HAP-1 (cell line): ENCODE measurements around the gene S100A2.
"Not testable (repeated sequence)": the region's sequence is repeated elsewhere in the genome, so short reads cannot be mapped to it uniquely, and the experiment has no call there.

Source experiments
- DNase-seq, 2 experiments: peaks; one replicate each; pipeline ENCODE4 v3.0.0-alpha.2; 2016 to 2020; ENCODE audit warnings: low spot score in 2 of 2
- H3K27me3 ChIP-seq: fragments of 250-450 bp; sonication (Bioruptor Pico); 2 replicates; pipeline ENCODE4 v1.5.1; 2020; ENCODE audit warnings: low read depth, mild to moderate bottlenecking, moderate library complexity
- H3K36me3 ChIP-seq: fragments of 250-450 bp; sonication (Bioruptor Pico); replicated peaks from 2 replicates; pipeline ENCODE4 v1.5.1; 2020; ENCODE audit warnings: mild to moderate bottlenecking
- H3K4me1 ChIP-seq: fragments of 250-450 bp; sonication (Bioruptor Pico); 2 replicates; pipeline ENCODE4 v1.5.1; 2020; ENCODE audit warnings: mild to moderate bottlenecking
- H3K4me3 ChIP-seq: fragments of 250-450 bp; sonication (Bioruptor Pico); 2 replicates; pipeline ENCODE4 v1.5.1; 2020; ENCODE audit warnings: mild to moderate bottlenecking, moderate library complexity
- H3K9me3 ChIP-seq: fragments of 250-450 bp; sonication (Bioruptor Pico); 2 replicates; pipeline ENCODE4 v1.5.1; 2020; ENCODE audit warnings: mild to moderate bottlenecking, moderate library complexity
- in situ Hi-C: fragments of 300-500 bp; cut with MboI; formaldehyde crosslinking; loops from 3 replicates; pipeline ENCODE4 v1.14.3; 2020; ENCODE audit warnings: low sequenced_read_pairs, inconsistent platforms, mixed read lengths

The S100A2 gene

DNA sequence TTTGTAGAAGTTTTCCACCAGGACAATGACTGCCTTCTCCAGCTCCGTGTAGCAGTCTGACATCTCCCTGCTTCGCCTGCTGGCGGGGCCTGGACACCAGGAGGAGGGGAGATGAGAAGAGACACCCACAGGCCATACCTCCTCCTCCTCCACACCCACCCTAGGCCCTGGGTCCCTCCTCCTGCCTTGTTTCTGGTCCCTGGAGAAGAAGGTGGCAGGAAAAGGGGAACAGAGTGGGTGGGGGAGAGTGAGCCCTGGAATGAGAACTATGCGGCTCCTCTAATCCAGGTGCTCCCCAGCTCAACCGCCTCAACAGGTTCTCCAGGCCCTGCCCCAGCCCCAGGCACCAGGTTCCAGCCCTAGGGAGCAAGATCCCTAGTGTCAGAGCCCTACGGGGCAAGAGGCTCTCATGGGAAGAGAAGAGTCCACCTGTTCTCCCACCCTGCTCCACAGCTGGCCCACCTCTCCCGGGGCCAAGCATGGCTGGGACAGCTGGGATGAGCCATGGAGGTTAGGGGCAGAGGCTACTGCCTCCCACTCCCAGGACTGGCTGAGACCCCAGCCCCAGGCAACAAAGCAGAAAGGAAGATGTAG, 42.5 kb upstream of the S100A2 start:
- no peaks in the 10 kb centered on the region for H3K27me3 ChIP-seq
- in situ Hi-C loops, result no loop called here
- H3K36me3 ChIP-seq, result no peaks in the 10 kb centered on the region
- H3K9me3 ChIP-seq, result no peaks in the 10 kb centered on the region
- no peak overlapping the region for H3K4me3 ChIP-seq
- peaks cover 14% of the 10 kb centered on the region for H3K4me1 ChIP-seq
- no peak for DNase-seq

GRCh38 chr1:153607381-153607780, 41.7 kb upstream of the S100A2 start:
- in situ Hi-C loops, result no loop called here
- no peak for DNase-seq
- H3K4me1 ChIP-seq, result peaks cover 14% of the 10 kb centered on the region
- H3K4me3 ChIP-seq, result no peak overlapping the region
- H3K36me3 ChIP-seq, result no peaks in the 10 kb centered on the region
- H3K27me3 ChIP-seq, result no peaks in the 10 kb centered on the region
- H3K9me3 ChIP-seq, result no peaks in the 10 kb centered on the region

DNA sequence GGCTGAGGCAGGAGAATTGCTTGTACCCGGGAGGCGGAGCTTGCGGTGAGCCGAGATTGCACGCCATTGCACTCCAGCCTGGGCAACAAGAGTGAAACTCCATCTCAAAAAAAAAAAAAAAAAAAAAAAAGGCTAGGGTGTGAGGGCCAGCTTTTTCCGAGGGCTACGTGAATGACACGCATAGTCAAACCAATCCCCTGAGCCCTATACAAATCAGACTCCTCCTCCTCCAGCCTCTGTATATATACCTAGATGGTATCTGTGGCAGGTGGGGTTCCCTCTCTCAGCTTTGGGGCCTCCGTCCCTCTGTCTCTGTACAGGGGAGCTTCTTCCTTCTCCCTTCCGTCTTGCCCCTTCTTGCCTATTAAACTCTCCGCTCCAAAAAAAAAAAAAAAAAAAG, 40.5 kb upstream of the S100A2 start:
- H3K36me3 ChIP-seq, result no peaks in the 10 kb centered on the region
- no peak overlapping the region for H3K4me3 ChIP-seq
- no peak for DNase-seq
- in situ Hi-C loops, result no loop called here
- no peaks in the 10 kb centered on the region for H3K27me3 ChIP-seq
- H3K9me3 ChIP-seq, result no peaks in the 10 kb centered on the region
- peaks cover 14% of the 10 kb centered on the region for H3K4me1 ChIP-seq

DNA sequence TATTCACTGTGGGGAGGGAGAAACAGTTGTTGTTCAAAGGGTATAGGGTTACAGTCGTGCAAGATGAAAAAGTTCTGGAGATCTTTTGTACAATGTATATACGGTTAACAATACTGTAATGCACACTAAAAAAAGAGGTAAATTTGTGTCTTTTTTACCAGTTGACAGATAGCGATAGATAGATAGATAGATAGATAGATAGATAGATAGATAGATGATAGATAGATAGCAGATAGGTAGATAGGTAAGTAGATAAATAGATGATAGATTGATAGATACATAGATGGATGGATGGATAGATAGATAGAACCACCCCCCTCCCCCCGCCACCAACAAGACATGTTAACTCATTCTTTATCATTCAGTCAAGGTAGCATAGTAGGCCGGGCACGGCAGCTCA, 37.1 kb upstream of the S100A2 start:
- H3K27me3 ChIP-seq, result no peaks in the 10 kb centered on the region
- H3K4me1 ChIP-seq, result 0 out of 2 replicates have a peak, but pooled peaks cover 4% of the 10 kb centered on the region
- H3K9me3 ChIP-seq, result no peaks in the 10 kb centered on the region
- H3K36me3 ChIP-seq, result no peaks in the 10 kb centered on the region
- no peak overlapping the region for H3K4me3 ChIP-seq
- in situ Hi-C loops, result no loop called here
- no peak for DNase-seq

DNA sequence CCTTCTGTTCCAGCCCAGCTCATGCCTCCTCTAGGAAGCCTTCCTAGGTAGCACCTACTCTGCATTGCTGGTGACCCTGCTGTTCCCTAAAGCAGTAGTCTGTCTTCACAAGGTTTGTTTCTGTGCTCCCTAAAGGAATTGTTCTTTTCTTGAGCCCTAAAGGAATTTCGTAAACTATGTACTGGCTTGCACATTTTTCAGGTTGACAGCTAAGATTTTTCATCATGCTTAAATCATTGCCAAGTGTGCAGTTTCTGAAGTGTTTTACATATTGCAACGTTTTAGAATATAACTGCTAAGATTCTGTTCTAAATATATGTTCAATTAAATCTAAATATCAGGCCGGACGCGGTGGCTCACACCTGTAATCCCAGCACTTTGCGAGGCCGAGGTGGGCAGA, 34.2 kb upstream of the S100A2 start:
- H3K4me3 ChIP-seq, result no peak overlapping the region
- in situ Hi-C loops, result no loop called here
- H3K9me3 ChIP-seq, result no peaks in the 10 kb centered on the region
- H3K36me3 ChIP-seq, result no peaks in the 10 kb centered on the region
- no peaks in the 10 kb centered on the region for H3K27me3 ChIP-seq
- H3K4me1 ChIP-seq, result no peaks in the 10 kb centered on the region
- no peak for DNase-seq

- Histone ChIP-seq H3K4me1 (no peaks in the 10 kb centered on the region), H3K9me3 (no peaks in the 10 kb centered on the region), H3K4me3 (no peak overlapping the region), H3K27me3 (no peaks in the 10 kb centered on the region), H3K36me3 (no peaks in the 10 kb centered on the region)
- in situ Hi-C loops, result no loop called here
- no peak for DNase-seq
Measured at GRCh38 chr1:153598309-153599172, 32.9 kb upstream of the S100A2 start.

GRCh38 chr1:153597206-153597605, 31.6 kb upstream of the S100A2 start:
- H3K9me3 ChIP-seq, result no peaks in the 10 kb centered on the region
- no peak overlapping the region for H3K4me3 ChIP-seq
- in situ Hi-C loops, result no loop called here
- no peaks in the 10 kb centered on the region for H3K36me3 ChIP-seq
- no peaks in the 10 kb centered on the region for H3K27me3 ChIP-seq
- H3K4me1 ChIP-seq, result peaks cover 3% of the 10 kb centered on the region; the same call in 1 of the 2 replicates
- no peak for DNase-seq

- Histone ChIP-seq H3K4me1 (peaks cover 3% of the 10 kb centered on the region; the same call in 1 of the 2 replicates), H3K36me3 (no peaks in the 10 kb centered on the region), H3K27me3 (no peaks in the 10 kb centered on the region), H3K4me3 (no peak overlapping the region), H3K9me3 (no peaks in the 10 kb centered on the region)
- DNase-seq, result no peak
- in situ Hi-C loops, result no loop called here
Measured at GRCh38 chr1:153592748-153593147, 27.1 kb upstream of the S100A2 start.

- Histone ChIP-seq H3K4me1 (peaks cover 3% of the 10 kb centered on the region; the same call in 1 of the 2 replicates), H3K4me3 (no peak overlapping the region), H3K27me3 (no peaks in the 10 kb centered on the region), H3K36me3 (no peaks in the 10 kb centered on the region), H3K9me3 (no peaks in the 10 kb centered on the region)
- in situ Hi-C loops, result no loop called here
- no peak for DNase-seq
Measured at GRCh38 chr1:153588482-153588881, 22.8 kb upstream of the S100A2 start.

DNA sequence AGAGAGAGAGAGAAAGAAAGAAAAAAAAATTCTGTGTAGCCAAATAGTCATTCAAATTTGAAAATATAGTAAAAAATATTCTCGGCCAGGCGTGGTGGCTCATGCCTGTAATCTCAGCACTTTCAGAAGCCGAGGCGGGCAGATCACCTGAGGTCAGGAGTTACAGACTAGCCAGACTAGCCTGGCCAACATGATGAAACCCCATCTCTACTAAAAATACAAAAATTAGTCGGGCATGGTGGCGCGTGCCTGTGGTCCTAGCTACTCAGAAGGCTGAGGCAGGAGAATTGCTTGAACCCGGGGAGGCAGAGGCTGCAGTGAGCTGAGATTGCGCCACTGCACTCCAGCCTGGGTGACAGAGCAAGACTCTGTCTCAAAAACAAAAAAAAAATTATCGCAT, 22.4 kb upstream of the S100A2 start:
- H3K4me3 ChIP-seq, DNase-seq, H3K9me3 ChIP-seq, H3K36me3 ChIP-seq, H3K27me3 ChIP-seq, H3K4me1 ChIP-seq, in situ Hi-C loops: not testable (repeated sequence)

DNA sequence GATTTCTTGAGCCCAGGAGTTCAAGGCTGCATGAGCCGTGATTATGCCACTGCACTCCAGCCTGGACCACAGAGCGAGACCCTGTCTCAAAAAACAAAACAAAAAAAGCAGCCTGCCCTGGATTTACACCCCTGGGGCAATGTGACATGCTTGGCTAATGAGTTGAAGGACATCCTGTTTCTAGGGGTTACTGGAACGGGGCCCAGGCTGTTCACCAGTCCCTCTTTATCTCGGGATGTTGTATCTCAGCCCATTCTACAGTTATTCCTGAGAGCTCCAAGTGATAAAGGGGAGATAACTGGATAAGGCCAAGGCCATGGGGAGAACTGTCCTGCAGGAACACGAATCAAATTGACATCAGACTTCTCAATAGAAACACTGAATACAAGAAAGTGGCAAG, 21.7 kb upstream of the S100A2 start:
- Histone ChIP-seq H3K27me3 (no peaks in the 10 kb centered on the region), H3K4me1 (no peaks in the 10 kb centered on the region), H3K4me3 (no peak overlapping the region), H3K36me3 (no peaks in the 10 kb centered on the region), H3K9me3 (no peaks in the 10 kb centered on the region)
- in situ Hi-C loops, result no loop called here
- no peak for DNase-seq

- no peak for DNase-seq
- in situ Hi-C loops, result no loop called here
- no peaks in the 10 kb centered on the region for H3K4me1 ChIP-seq
- no peak overlapping the region for H3K4me3 ChIP-seq
- no peaks in the 10 kb centered on the region for H3K9me3 ChIP-seq
- no peaks in the 10 kb centered on the region for H3K27me3 ChIP-seq
- H3K36me3 ChIP-seq, result no peaks in the 10 kb centered on the region
Measured at GRCh38 chr1:153586347-153586746, 20.7 kb upstream of the S100A2 start.

DNA sequence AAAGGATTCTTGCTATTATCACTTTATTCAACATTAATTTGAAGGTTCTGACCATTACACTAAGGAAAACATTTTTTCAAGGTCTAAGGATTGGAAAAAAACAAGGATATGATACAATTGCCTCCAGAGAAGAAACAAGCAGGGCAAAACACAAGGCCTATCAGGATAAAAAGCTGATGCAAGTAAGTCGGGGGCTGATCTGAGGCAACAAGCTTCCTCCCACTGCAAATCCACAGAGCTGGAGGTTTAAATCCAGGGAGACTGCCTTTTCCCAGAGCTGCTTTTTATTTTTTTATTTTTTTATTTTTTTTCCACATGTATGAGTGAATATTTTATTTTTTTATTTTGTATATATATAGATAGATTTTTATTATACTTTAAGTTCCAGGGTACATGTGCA, 19.4 kb upstream of the S100A2 start:
- no peaks in the 10 kb centered on the region for H3K27me3 ChIP-seq
- H3K4me1 ChIP-seq, result no peaks in the 10 kb centered on the region
- DNase-seq, result no peak
- in situ Hi-C loops, result no loop called here
- no peaks in the 10 kb centered on the region for H3K36me3 ChIP-seq
- no peak overlapping the region for H3K4me3 ChIP-seq
- no peaks in the 10 kb centered on the region for H3K9me3 ChIP-seq

DNA sequence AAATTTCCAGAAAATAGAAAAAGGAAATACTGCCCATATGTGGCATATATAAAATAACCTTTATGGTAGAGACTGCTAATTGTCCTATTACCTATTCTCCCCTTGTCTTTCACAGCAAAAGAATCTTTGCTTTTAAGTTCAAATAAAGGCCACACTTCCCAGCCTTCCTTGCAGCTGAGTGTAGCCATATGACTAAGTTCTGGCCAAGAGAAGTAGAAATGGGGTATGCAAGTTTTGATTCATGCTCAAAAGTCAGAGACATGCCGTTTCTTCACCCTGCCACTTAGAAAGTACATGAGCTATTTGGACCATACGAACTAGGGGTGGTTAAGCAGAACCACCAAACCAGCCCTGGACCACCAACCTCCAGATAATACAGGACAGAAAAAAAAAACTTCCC, 18.3 kb upstream of the S100A2 start:
- DNase-seq, result no peak
- in situ Hi-C loops, result no loop called here
- no peaks in the 10 kb centered on the region for H3K36me3 ChIP-seq
- no peaks in the 10 kb centered on the region for H3K9me3 ChIP-seq
- no peaks in the 10 kb centered on the region for H3K4me1 ChIP-seq
- H3K4me3 ChIP-seq, result no peak overlapping the region
- H3K27me3 ChIP-seq, result no peaks in the 10 kb centered on the region
